Activated CD4-positive, alpha-beta T cell treated with anti-CD3 and anti-CD28 coated beads, Interleukin-2, amount 50 U/mL, for 4 hours (primary cell): ENCODE results near the gene RAC3.

Experiments used
- DNase-seq, 2 experiments: peaks; one replicate each; pipeline ENCODE4 v3.0.0-alpha.2; 2020

Gene RAC3

DNA sequence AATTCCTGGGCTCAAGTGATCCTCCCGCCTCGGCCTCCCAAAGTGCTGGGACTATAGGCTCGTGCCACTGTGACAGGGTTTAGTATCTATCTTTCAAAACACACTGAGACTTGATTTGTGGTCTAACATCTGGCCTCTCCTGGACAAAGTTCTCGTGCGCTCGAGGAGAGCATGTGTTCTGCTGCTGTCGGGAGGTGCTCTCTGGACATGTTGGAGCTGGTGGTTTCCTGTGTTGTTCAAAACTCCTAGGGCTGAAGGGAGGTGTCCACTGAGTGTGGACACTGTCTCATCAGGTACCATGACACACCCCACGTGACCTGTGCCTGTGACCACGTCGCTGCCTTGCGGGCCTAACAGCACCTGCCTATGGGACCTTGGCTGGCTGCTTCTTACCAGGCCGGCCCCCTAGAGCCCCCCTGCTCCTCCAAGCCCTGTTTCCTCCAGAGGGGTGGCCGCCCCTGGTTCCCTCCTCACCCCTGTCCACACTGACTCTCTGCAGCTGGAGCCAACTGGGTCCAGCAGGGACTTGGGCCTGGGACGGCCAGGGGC, 14.5 kb downstream of the RAC3 start:
- DNase-seq: no peak

GRCh38 chr17:82046903-82047302, 15.4 kb downstream of the RAC3 start:
- DNase-seq: no peak

DNA sequence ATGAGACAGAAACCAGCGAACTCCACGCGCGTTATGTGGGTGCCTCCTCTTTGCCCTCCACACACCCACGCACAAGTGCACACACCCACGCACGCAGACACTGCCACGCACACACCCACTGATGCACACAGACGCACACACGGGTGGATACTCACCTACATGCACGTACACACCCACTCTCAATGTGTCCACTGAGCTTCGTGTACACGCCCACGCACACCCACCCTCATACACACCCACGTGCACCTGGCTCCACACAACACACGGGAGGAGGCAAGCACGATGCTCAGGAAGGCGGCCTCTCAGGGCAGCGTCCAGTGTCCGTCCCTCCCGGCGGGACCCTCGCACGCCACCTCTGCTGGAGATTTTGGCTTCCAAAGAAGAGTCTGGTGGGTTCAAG, 15.9 kb downstream of the RAC3 start:
- DNase-seq: no peak

- DNase-seq: no peak
Measured at GRCh38 chr17:82047914-82048570, 16.6 kb downstream of the RAC3 start.

- no peak for DNase-seq
Measured at GRCh38 chr17:82048571-82048971, 17.1 kb downstream of the RAC3 start.

- DNase-seq: no peak
Measured at GRCh38 chr17:82049106-82049505, 17.6 kb downstream of the RAC3 start.

DNA sequence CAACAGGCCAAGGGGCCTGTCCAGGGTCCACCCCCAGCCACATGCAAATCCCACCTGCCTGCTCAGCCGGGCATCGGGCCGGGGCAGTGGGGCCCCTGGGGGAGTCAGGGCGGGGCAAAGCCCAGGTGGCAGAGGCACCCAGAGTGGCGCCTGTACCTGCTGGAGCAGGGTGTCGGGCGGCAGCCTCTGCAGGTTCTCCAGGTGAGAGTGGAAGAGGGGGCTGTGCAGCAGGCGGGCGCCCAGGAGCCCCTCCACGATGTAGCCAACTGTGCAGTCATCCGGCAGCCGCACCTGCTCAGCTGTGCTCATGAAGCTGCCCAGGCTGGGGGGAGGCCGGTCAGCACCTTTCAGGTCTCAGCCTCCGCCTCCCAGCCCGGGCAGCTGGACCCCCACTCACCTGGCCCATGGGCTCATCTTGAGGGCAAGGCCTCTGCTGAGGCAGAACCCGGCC, 18.1 kb downstream of the RAC3 start:
- no peak for DNase-seq

DNA sequence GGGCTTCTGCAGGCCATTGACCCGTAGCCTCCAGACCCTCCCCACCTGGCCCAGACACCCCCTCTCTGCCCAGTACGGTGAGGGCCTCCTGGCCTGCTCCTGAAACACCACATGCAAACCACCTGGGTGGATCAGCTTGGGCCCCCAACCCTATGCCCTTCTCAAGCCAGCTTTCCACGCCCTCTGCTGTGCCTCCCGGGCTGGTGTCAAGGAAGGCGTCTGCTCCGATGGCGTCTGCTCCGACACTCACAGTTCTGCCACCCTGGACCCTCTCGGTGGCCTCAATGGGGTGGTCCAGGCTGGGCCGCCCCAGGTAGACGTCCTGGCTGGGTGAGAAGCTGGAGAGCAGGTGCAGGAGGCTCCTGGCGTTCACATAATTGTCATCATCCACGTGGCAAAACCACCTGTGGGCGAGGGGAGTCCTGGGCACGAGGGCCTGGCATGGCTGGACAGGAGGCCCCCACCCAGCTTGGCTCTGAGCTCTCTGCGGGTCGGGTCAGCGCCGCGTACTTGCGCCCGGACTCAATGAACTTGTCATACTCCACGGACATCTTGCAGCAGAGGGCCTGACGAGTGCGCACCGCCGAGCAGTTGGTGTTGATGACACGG, 18.8 kb downstream of the RAC3 start:
- no peak for DNase-seq

DNA sequence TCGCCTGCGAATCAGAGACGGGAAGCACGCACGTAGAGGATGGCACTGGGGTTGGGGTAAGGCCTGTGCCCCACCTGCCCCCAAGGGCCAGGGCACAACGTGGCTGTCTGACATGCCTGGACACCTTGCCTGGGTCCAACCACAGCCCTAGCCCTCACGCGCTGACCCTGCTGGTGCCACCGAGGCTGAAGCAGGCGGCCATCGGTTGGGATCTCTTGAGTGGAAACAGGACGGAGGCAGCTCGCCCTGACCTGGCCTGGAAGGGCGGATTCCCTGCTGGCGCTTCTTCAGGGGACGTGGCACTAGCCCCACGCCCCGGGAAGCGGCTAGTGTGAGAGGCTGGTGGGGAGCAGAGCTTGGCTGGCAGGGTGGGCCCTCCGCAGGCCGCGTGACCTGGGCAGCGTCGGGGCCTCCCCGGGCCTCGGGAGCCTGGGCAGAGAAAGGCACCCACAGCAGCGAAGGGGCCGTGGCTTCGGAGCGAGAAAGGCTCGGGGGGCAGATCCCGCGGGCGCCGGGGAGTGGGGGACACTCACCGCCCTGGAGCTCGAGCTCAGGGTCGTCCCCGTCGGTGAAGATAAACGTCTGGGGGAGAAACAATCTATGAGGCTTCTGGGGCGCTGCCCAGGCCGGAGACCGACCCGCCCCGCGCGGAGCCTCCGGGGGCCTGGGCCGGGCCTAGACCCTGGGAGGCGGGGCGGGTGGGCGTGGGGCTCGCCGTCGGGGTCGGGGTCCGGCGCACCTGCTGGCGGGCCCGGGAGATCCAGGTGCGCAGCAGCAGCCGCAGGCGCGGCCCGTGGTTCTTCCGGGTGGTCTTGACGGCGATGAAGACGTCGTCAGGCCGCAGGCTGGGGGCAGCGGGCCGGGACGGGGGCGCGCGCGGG, 19.5 kb downstream of the RAC3 start:
- no peak for DNase-seq

DNA sequence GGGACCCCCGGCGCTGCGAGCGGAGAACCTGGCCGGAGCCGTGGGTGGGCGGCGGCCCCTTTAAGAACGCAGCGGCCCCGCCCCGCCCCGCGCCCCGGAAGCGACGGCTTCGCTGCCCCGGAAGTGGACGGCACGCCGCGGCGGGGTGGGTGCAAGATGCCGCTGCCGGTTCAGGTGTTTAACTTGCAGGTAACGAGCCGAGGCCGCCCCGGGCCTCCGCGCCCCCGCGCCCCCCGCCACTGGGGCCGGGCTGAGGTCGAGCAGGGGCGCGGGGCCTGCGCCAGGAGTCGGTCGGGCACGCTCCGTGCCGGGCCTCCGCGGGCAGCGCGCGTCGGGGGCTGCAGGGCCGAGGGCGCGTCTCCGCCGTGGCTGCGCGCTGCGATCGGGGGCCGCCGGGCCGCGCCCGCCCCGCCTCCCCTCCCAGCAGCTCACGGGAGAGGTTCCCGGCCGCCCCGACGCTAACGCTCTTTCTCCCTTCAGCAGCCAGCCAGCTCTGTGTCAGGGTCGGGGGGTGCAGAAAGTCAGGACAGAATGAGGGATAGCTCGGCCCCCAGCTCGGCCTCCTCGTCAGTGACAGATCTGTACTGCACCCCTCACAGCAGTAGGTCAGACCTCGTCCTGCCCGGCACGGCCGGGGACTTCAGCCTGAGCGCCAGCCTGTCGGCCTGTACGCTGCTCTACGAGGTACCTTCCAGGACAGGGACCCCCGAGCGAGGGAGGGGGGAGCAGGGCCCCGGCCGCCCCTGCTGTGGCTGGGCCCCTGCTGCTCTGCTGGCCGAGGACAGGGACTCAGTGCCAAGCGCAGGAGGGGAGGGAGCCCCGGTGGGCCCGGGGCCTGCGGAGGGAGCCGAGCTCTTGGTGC, 20.5 kb downstream of the RAC3 start, which contains the start of the genes GPS1 and RFNG:
GPS1 (plus strand) TSS at position 123 of the 862 bp plus-strand sequence; CDS start at position 157, 34 bp downstream.
RFNG (minus strand) TSS at position 36 of the 862 bp plus-strand sequence. CDS start 45 bp downstream, outside the sequence.
- peak; percentile 74 to 76 for DNase-seq

DNA sequence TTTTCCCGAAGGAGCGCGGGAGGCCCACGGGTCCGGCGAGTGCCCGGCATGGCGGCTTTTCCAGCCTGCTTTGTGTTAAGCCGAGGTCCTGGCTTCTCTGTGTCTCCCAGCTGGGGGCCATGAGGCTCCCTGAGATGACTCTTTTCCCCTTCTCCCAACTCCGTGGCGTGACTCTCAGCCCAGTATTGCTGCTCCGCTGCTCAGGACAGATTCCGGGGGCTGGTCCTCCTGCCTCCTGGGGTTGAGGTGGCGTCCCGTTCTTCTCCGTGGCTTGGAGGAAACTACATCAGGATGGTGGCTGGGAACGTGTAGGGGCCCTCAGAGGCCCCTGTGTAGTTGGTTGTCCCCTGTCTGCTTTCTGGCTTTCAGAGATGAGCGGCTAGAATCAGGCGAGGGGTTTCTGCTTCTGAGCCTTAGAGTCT, 21.2 kb downstream of the RAC3 start:
- no peak for DNase-seq

GRCh38 chr17:82053130-82053529, 21.7 kb downstream of the RAC3 start:
- DNase-seq: no peak

GRCh38 chr17:82053556-82054263, 22.2 kb downstream of the RAC3 start:
- DNase-seq: no peak

- no peak for DNase-seq
Measured at GRCh38 chr17:82054351-82055022, 23.0 kb downstream of the RAC3 start.

- DNase-seq: no peak
Measured at GRCh38 chr17:82055023-82055964, 23.8 kb downstream of the RAC3 start.

DNA sequence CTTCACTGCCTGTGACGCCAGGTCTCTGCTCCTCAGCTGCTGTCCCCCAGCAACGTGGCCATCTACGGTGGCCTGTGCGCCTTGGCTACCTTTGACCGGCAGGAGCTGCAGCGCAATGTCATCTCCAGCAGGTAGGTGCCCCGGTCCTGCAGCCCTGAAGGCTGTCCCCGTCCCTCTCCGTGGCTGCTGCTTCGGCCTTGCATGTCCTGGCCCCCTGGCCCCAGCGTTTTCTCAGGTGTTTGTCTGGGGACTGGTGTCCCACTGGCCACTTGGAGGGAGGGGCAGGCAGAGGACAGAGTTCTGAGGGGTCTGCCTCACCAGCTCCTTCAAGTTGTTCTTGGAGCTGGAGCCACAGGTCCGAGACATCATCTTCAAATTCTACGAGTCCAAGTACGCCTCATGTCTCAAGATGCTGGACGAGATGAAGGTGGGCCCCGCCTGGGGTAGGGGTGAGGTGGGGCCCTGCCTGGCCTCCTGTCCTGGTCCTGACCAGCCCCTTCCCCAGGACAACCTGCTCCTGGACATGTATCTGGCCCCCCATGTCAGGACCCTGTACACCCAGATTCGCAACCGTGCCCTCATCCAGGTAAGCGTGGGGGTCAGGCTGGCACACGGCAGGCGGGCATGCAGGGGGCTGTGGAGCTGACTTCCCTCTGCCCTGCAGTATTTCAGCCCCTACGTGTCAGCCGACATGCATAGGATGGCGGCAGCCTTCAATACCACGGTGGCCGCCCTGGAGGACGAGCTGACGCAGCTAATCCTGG, 24.7 kb downstream of the RAC3 start:
- DNase-seq: no peak

DNA sequence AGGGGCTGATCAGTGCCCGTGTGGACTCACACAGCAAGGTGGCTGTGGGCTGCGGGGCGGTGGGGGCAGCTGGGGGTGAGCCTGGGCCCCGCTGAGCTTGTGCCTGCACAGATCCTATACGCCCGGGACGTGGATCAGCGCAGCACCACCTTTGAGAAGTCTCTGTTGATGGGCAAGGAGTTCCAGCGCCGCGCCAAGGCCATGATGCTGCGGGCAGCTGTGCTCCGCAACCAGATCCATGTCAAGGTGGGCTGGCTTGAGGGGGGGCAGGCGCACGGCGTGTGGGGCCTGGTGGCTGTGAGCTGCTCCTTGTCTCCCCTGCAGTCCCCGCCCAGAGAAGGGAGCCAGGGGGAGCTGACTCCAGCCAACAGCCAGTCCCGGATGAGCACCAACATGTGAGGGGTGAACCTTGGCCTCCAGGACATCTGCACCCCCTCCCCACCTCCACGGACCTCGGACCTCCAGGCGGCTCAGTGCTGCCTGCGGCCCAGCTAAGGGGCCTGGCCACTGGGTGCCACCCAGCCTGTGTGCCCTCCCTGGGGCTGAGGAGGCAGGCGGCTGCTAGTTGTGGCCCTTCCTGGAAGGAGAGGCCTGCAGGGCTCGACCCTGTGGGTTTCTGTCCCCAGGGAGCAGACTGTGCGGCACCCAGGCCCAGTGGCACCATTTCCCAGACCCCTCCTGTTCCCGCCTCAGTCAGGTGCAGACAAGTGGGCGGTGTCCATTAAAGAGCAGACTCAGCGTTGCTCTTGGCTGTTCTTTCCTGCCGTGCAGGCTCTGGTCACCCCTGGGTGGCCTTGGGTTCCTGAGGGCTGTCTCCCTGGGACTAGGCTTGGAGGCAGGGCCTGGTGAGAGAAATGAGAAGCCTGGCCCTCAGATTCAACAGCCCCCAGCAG, 25.5 kb downstream of the RAC3 start:
- no peak for DNase-seq
